ENCODE data around the gene CLIC1.

The CLIC1 gene

GRCh38 chr6:31740397-31741223, 4.3 kb upstream of the CLIC1 start:
- in situ Hi-C loops (cut with HindIII; ENCODE audit: low sequenced_read_pairs) = loop anchor here (5.0 kb wide), 2 partner anchors 42 to 97 kb away; no protein-coding TSS in a partner anchor

DNA sequence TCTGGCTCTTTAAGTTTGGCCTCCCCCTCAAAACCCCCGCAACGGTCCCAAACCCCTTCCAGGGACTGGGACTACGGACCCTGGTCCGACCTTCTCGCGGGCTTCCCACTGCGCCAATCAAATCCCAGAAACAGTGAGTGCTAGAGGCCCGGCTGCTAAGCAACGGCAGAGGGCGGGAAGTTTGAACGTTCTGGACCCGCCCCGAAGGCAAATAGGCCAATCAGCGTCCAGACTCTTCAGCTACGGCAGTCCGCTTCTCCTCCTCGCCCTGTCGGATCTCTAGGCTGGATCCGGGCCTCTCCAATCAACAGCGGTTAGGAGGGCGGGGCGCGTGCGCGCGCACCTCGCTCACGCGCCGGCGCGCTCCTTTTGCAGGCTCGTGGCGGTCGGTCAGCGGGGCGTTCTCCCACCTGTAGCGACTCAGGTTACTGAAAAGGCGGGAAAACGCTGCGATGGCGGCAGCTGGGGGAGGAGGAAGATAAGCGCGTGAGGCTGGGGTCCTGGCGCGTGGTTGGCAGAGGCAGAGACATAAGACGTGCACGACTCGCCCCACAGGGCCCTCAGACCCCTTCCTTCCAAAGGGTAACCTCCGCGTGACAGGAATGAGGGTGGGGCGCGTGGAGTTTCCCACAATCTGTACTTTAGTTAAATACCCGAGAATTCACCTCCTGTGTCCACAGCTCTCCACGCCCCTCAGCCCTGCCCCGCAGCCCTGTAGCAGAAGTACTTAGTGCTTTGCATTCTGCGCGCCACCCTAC, 3.5 kb upstream of the CLIC1 start, which contains the start of gene MSH5:
MSH5 (plus strand) TSS at position 367 of the 758 bp plus-strand sequence. CDS start 462 bp downstream, outside the sequence.
- in situ Hi-C loops (cut with HindIII; ENCODE audit: low sequenced_read_pairs) = loop anchor here (5.0 kb wide), 2 partner anchors 42 to 97 kb away; no protein-coding TSS in a partner anchor

GRCh38 chr6:31737991-31738979, 2.0 kb upstream of the CLIC1 start:
- in situ Hi-C loops (cut with HindIII; ENCODE audit: low sequenced_read_pairs) = no loop called here

- in situ Hi-C loops (cut with HindIII; ENCODE audit: low sequenced_read_pairs) = no loop called here
Observed at GRCh38 chr6:31737315-31737990, 1.1 kb upstream of the CLIC1 start.

DNA sequence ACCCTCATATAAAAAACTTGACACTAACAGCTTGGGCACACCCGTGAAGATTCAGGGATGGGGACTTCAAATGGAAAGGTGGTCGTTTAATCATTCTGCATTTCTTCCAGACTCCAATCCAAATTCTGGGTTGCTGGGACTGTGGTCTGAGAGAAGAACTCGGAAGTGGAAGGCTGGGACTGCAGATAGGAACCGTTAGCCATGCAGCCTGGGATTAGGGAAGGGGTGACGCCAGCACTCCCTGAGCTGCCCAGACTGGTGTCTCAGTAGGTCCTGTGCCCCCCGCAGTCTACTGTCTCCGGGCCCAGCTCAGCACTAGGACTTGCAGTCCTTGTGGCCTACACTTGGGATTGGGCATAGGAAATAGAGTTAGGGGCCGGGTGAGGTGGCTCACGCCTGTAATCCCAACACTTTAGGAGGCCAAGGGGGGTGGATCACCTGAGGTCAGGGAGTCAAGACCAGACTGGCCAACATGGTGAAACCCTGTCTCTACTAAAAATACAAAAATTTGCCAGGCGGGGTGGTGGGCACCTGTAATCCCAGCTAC, 511 bp upstream of the CLIC1 start:
- in situ Hi-C loops (cut with HindIII; ENCODE audit: low sequenced_read_pairs) = no loop called here

GRCh38 chr6:31734821-31735406, 1.4 kb downstream of the CLIC1 start:
- in situ Hi-C loops (cut with HindIII; ENCODE audit: low sequenced_read_pairs) = loop anchor here (5.0 kb wide), 1 partner anchor 43 kb away; no protein-coding TSS in a partner anchor

GRCh38 chr6:31734247-31734820, 2.0 kb downstream of the CLIC1 start:
- in situ Hi-C loops (cut with HindIII; ENCODE audit: low sequenced_read_pairs) = loop anchor here (5.0 kb wide), 1 partner anchor 42 kb away; no protein-coding TSS in a partner anchor

DNA sequence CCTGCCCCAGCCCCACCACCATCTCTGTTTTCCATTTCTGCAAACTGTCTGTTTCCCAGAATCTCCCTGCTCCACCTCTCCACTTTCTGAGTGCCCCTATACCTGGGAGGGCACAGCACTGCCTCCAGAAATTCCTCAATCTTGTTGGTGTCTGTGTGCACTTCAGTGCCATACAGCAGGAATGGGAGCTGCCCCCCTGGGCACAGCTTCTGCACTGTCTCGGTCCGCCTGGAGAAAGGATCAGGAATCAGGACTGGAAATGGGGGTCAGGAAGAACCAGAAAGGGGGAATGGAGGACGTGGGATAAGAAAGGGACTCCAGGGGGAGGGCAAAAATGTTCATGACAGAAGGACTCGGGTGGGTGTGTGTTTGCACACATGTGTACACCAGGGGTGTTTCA, 2.6 kb downstream of the CLIC1 start:
- in situ Hi-C loops (cut with HindIII; ENCODE audit: low sequenced_read_pairs) = loop anchor here (5.0 kb wide), 1 partner anchor 41 kb away; no protein-coding TSS in a partner anchor

DNA sequence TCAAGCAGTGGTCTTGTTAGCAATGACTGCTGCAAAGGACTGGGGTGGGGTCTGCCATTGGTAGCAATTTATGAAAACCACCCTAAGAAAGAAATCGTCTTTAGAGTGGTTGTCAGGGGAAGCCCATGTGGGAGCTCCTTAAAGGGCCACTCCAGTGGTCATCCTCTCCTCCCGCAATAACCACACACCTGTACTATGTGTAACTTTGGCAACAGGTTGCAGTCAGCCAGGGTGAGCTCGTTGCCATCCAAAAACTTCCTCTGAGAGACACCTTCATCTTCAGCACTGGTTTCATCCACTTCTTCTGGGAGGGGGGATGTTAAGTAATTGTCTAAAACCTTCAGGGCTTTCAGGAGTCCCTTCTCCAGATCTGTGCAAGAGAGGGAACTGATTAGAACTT, 4.3 kb downstream of the CLIC1 start:
- in situ Hi-C loops (cut with HindIII; ENCODE audit: low sequenced_read_pairs) = loop anchor here (5.0 kb wide), 1 partner anchor 40 kb away; no protein-coding TSS in a partner anchor

DNA sequence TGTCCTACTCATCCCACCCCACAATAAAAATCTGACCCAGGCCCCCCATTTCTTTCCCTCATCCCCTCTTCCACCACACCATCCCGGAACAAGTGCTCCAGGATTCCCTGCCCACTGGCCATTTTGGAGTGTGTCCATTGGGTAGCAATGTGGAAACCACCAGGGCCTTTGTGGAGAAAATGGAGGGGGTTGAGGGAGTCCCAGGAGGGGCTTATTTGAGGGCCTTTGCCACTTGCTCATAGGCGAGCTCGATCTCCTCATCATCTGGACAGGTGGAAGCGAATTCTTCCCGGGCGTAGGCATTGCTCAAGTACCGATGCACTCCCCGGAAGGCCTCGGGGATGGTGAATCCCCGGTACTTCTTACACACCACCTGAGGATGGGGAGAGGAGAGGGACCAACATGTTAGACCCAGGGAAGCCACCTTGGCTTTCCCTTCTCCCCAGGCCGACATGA, 5.7 kb downstream of the CLIC1 start:
- in situ Hi-C loops (cut with HindIII; ENCODE audit: low sequenced_read_pairs) = loop anchor here (5.0 kb wide), 1 partner anchor 38 kb away; no protein-coding TSS in a partner anchor

DNA sequence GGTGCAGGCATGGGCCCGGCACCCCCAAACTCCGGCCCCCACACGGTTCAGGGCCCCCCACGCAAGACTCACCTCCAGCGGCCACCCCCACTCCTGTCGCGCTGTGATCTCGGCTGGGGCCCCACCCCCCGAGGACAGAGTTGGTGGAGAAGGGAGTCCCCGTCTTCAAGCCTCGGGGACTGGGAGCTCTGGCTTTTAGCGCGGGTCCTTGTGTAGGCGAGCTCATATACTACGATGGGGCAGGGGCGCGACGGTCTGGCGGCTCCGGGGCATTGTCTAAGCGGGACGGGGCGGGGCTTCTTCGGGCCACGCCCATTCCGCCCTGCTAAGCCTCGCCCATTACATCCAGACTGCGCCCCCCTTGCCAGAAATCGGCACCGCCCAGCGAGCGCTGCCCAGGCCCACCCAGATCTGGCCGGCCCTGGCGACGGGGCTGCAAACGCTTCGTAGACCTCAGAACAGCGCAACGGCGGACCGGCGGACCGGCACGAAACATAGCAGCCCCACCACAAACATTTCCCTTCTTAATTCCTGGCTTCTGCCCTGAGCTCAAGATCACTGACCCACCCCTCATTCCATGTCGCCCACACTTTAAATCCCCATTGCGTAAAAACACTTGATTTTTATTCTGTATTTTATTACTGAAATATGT, 6.2 kb downstream of the CLIC1 start:
- in situ Hi-C loops (cut with HindIII; ENCODE audit: low sequenced_read_pairs) = loop anchor here (5.0 kb wide), 1 partner anchor 38 kb away; no protein-coding TSS in a partner anchor

GRCh38 chr6:31729515-31729978, 6.8 kb downstream of the CLIC1 start:
- in situ Hi-C loops (cut with HindIII; ENCODE audit: low sequenced_read_pairs) = no loop called here

DNA sequence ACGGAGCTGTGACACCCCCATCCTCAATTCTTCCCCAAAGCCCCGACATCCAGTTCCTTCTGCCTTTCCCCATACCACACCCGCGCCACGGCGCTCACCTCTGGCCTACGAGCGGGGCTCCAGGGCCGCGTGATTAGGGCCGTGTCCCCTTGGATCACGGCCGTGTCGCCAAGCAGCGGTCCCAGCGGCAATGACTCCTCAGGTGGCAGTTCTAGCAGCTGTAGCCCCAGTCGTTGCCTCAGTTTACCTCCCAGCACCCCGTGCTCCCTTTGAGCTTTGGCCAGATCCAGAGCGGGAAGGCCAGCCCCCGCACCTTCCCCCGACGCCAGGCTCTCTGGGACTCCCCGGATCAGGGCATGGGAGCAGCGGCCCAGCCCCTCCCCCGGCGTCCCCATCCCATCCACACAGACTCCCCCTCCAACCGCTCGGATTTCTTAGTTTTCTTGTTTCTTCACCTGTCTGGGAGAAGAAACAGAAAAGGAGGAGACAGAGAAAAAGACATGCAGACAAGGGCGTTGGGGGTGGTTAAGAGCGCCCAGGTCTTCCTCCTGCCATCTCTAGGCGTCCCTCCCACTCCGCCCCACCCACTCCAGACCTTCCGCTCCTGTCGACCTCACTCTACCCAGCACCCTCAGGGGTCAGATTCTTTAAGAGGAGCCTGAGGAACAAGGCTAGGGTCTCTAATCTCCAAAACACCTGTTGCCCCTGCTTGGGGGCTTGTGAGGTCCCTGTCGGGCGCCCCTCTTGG, 7.4 kb downstream of the CLIC1 start, which contains the start of gene DDAH2:
DDAH2 (minus strand) TSS at position 533 of the 748 bp plus-strand sequence; CDS start at position 395, 138 bp downstream.
- in situ Hi-C loops (cut with HindIII; ENCODE audit: low sequenced_read_pairs) = no loop called here

GRCh38 chr6:31727717-31728671, 8.3 kb downstream of the CLIC1 start:
- in situ Hi-C loops (cut with HindIII; ENCODE audit: low sequenced_read_pairs) = no loop called here

DNA sequence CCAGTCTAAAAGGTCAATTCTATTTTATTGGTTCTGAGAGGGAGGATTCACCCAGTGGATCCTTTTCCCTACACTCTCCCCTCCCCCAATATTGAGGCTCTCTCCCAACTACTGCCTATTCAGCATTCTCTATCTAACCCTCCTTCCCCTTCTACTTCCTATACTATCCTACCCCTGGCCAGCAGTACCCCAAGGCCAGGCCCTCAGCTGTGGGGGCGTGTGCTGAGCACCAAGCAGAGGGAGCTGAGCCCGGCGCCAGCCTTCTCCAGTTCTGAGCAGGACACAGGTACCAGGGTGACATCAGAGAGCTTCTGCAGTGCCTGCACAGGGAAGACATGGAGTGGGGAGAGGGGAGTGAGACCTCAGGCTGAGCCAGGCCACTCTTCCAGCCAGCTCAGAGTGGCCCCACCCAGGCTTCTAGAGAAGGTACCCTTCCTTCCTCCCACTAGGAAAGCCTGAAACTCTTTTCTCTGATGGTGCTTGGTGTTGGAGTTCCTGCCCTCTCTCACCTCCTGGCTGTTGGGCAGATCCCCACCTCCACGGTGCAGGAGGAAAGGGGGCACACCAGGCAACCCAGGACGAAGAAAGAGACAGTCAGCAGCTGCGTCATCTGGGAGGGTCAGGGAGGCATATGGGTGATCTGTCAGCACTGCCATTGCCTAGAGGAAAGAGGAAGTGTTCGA, 9.2 kb downstream of the CLIC1 start:
- in situ Hi-C loops (cut with HindIII; ENCODE audit: low sequenced_read_pairs) = no loop called here
